C4-2B (cell line): ENCODE measurements around the gene FPR3.

ENCODE experiments used
- ZFX ChIP-seq: fragments of 450-650 bp; IDR thresholded peaks from 2 replicates; pipeline ENCODE4 v1.6.1; 2017
- TF ChIP-seq, protein P1 (sequence below): fragments of 450-650 bp; conservative IDR thresholded peaks from 2 replicates; pipeline ENCODE4 v1.5.1; 2017; ENCODE audit warnings: mild to moderate bottlenecking

DNA sequence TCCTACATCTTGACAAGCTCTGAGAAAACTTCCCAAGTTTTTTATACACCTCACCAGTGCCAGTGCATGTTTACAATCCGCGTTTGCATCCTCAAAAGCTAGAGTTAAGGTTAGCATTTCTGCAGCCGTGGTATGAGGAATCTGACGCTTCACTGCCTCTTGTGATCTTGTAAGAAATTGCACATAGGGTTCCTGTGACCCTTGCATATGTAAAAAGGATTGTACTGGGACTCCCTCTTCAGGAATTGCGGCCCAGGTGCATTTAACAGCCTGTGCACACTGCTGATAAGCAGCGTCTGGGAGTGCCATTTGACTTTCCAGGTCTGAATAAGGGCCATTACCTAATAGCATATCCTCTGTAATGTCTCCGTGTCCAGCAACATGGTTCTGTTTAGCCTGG is 15.3 kb downstream of the FPR3 start:
- TF ChIP-seq, protein P1, sequence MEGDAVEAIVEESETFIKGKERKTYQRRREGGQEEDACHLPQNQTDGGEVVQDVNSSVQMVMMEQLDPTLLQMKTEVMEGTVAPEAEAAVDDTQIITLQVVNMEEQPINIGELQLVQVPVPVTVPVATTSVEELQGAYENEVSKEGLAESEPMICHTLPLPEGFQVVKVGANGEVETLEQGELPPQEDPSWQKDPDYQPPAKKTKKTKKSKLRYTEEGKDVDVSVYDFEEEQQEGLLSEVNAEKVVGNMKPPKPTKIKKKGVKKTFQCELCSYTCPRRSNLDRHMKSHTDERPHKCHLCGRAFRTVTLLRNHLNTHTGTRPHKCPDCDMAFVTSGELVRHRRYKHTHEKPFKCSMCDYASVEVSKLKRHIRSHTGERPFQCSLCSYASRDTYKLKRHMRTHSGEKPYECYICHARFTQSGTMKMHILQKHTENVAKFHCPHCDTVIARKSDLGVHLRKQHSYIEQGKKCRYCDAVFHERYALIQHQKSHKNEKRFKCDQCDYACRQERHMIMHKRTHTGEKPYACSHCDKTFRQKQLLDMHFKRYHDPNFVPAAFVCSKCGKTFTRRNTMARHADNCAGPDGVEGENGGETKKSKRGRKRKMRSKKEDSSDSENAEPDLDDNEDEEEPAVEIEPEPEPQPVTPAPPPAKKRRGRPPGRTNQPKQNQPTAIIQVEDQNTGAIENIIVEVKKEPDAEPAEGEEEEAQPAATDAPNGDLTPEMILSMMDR: peak; percentile 67
- TF ChIP-seq ZFX: no peak
